Activated CD4-positive, alpha-beta T cell treated with anti-CD3 and anti-CD28 coated beads, Interleukin-2, amount 50 U/mL, for 1 hour (primary cell): ENCODE results near the gene DLX6.

Source experiments
- DNase-seq: peaks from one replicate; pipeline ENCODE4 v3.0.0-alpha.2; 2020

DLX6 gene

GRCh38 chr7:97011536-97012364 lies 6.4 kb downstream of the DLX6 start:
- no peak for DNase-seq

- no peak for DNase-seq
Observed at GRCh38 chr7:97012365-97013133, 7.2 kb downstream of the DLX6 start.

- DNase-seq = no peak
Observed at GRCh38 chr7:97013134-97013844, 7.9 kb downstream of the DLX6 start.

- DNase-seq = no peak
Observed at GRCh38 chr7:97013845-97014134, 8.4 kb downstream of the DLX6 start.

- no peak for DNase-seq
Observed at GRCh38 chr7:97014145-97014750, 8.9 kb downstream of the DLX6 start.

GRCh38 chr7:97015279-97015678 lies 9.9 kb downstream of the DLX6 start:
- no peak for DNase-seq

GRCh38 chr7:97015756-97016380 lies 10.5 kb downstream of the DLX6 start:
- no peak for DNase-seq

GRCh38 chr7:97016381-97017191 lies 11.2 kb downstream of the DLX6 start:
- no peak for DNase-seq

GRCh38 chr7:97017192-97018125 lies 12.1 kb downstream of the DLX6 start:
- no peak for DNase-seq

- DNase-seq = no peak
Observed at GRCh38 chr7:97018126-97018601, 12.8 kb downstream of the DLX6 start.

GRCh38 chr7:97018791-97019531 lies 13.6 kb downstream of the DLX6 start:
- no peak for DNase-seq

GRCh38 chr7:97019710-97020225 lies 14.4 kb downstream of the DLX6 start:
- no peak for DNase-seq

GRCh38 chr7:97020601-97020995 lies 15.2 kb downstream of the DLX6 start:
- no peak for DNase-seq

GRCh38 chr7:97020996-97021746 lies 15.8 kb downstream of the DLX6 start:
- no peak for DNase-seq

- no peak for DNase-seq
Observed at GRCh38 chr7:97021747-97022490, 16.6 kb downstream of the DLX6 start.

- no peak for DNase-seq
Observed at GRCh38 chr7:97022491-97023306, 17.3 kb downstream of the DLX6 start.
